ENCODE results near the gene TTC22.

The TTC22 gene

GRCh38 chr1:54835131-54835898, 34.2 kb upstream of the TTC22 start:
- intact Hi-C loops (cut with DNase I) = no loop called here
- DNase-seq = no peak

DNA sequence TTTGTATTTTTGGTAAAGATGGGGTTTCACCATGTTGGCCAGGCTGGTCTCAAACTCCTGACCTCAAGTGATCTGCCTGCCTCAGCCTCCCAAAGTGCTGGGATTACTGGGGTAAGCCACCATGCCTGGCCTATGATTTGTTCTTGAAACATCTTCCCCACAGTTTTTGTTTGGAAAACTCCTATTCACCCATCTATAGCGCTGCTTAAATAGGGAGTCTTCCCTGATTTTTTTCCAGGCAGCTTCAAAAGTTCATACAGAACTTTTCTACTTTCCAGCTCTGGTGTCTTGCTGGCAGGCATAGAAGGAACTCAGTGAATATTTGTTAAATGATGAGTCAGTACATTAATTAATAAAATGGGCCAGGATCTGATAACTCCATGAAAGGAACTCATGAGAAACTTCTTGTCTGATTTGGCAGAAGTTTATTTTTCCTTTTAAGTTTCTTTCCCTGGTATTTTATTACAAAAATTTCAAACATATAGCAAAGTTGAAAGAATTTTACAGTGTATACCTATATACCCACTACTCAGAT, 33.0 kb upstream of the TTC22 start:
- intact Hi-C loops (cut with DNase I) = no loop called here
- DNase-seq = no peak

GRCh38 chr1:54833121-54833520, 32.0 kb upstream of the TTC22 start:
- intact Hi-C loops (cut with DNase I) = no loop called here
- no peak for DNase-seq

GRCh38 chr1:54826226-54826816, 25.2 kb upstream of the TTC22 start:
- DNase-seq = no peak
- intact Hi-C loops (cut with DNase I) = no loop called here

GRCh38 chr1:54825696-54826095, 24.6 kb upstream of the TTC22 start:
- DNase-seq = no peak
- intact Hi-C loops (cut with DNase I) = no loop called here

DNA sequence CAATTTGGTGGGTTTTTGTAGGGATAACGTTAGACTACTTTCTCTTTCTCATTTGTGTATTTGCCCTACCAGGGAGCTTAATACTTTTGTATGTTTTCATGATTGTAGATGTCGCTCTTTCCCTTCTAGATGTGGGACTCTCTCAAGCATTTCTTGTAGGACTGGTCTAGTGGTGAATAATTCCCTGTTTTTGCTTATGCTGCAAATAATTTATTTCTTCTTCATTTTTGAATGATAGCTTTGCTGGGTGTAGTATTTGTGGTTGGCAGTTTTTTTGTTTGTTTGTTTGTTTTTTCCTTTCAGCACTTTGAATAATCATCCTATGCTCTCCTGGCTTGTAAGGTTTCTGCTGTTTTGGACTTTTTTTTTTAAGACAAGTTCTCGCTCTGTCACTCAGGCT, 22.5 kb upstream of the TTC22 start:
- intact Hi-C loops (cut with DNase I) = no loop called here
- DNase-seq = no peak

DNA sequence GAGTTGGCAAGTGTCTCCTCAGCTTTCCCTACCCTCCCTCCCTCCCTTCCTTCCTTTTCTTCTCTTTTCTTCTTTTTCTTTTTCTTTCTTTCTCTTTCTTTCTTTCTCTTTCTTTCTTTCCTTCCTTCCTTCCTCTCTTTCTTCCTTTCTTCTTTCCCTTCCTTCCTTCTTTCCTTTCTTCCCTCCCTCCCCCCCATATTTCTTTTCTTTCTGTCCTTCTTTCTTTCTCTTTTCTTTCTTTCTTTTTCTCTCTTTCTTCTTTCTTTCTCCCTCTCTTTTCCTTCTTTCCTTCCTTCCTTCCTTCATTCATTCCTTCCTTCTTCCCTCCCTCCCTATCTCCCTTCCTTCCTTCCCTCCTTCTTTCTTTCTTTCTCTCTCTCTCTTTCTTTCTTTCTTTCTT, 18.6 kb upstream of the TTC22 start:
- intact Hi-C loops (cut with DNase I) = loop anchor here (10.0 kb wide), 1 partner anchor 745 kb away; no protein-coding TSS in a partner anchor
- DNase-seq = no peak

GRCh38 chr1:54819195-54819536, 18.0 kb upstream of the TTC22 start:
- intact Hi-C loops (cut with DNase I) = loop anchor here (10.0 kb wide), 1 partner anchor 744 kb away; no protein-coding TSS in a partner anchor
- DNase-seq = no peak

DNA sequence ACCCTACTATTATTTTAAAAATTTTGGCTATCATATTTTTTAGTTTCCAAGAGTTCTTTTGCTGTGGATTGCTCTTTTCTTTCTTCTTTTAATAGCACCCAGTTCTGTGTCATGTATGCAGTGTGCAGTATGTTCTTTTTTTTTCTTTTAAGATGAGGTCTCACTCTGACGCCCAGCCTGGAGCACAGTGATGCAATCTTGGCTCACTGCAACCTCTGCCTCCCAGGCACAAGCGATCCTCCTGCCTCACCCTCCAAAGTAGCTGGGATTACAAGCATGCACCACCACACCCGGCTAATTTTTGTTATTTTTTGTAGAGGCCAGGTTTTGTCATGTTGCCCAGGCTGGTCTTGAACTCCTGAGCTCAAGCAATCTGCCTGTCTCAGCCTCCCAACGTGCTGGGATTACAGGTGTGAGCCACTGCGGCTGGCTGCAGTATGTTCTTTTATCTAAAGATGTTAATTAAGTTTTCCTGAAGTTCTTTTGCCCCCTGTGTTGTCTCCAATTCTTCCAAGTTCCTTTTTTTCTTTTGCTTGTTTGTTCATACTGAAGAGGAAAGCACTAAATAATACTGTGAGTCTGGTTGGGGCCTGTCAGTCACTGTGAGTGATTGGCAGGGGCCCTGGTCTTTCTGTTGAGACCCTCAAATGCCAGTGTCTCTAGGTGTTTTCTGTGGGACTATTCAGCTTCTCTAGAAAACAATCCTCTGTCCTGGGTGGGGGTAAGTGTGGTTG, 17.5 kb upstream of the TTC22 start:
- DNase-seq = no peak
- intact Hi-C loops (cut with DNase I) = loop anchor here (10.0 kb wide), 1 partner anchor 744 kb away; no protein-coding TSS in a partner anchor

DNA sequence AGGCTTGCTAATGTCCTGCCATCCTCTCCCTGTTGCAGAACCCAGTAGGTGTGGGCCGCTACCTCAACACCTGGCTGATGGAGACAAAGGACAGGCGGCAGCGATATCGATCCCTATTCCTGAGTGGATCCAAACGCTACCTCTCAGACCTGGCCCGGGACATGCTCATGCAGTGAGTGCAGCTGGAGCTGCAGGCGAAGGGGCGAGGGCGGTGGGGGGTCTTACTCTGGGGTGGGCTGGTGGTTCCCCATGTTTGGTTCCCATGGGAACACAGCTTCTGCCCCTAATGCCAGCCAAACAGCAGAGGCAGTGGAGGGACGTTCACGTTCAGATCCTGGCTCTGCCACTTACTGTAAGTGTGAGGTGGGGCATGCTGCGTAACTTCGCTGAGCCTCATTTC, 15.8 kb upstream of the TTC22 start:
- DNase-seq = no peak
- intact Hi-C loops (cut with DNase I) = loop anchor here (10.0 kb wide), 1 partner anchor 742 kb away; no protein-coding TSS in a partner anchor

DNA sequence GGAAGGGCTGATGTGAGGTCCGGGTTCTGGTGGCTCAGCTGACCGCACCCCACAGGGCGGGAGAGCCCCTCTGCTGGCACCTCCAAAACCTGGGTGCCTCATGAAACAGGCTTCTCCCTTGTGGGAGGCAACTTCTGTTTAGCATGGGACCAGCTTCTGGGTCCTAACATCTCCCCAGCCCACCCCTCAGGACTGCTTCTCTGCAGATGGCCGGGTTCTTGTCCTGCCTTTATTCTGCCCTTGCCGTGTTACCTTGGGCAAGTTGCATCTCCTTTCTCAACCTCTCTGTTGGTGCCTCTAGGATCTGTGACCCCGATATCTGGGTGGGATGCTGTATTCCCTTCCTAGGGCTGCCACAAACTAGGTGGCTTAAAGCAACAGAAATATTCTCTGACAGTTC, 15.0 kb upstream of the TTC22 start:
- intact Hi-C loops (cut with DNase I) = loop anchor here (10.0 kb wide), 1 partner anchor 741 kb away; no protein-coding TSS in a partner anchor
- DNase-seq = no peak

GRCh38 chr1:54815086-54815876, 14.2 kb upstream of the TTC22 start:
- intact Hi-C loops (cut with DNase I) = loop anchor here (10.0 kb wide), 1 partner anchor 740 kb away; no protein-coding TSS in a partner anchor

DNA sequence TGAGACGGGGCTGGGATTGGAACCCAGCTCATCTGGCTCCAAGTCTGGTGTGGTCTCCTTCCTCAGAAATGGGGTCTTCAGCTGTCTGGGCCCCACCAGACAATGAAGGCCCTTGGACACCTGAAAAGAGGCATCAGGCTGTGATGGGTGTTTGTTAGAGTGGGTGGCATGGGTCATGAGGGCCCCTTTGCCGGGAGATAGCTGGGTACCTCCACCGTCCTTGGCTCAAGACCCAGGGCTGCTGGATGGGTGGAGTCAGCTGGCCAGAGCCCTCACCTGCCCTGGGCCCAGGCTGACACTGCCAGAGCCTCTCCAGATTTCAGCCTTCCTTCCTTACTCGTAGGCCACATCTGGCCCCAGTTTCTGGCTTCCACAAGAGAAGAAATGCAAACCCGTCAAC, 13.4 kb upstream of the TTC22 start:
- no peak for DNase-seq
- intact Hi-C loops (cut with DNase I) = loop anchor here (10.0 kb wide), 1 partner anchor 740 kb away; no protein-coding TSS in a partner anchor

More at GRCh38 chr1:54815086-54815876, 14.2 kb upstream of the TTC22 start:
- DNase-seq = no peak

- DNase-seq = no peak
- intact Hi-C loops (cut with DNase I) = loop anchor here (10.0 kb wide), 1 partner anchor 739 kb away; no protein-coding TSS in a partner anchor
Measured at GRCh38 chr1:54814126-54814498, 13.0 kb upstream of the TTC22 start.

DNA sequence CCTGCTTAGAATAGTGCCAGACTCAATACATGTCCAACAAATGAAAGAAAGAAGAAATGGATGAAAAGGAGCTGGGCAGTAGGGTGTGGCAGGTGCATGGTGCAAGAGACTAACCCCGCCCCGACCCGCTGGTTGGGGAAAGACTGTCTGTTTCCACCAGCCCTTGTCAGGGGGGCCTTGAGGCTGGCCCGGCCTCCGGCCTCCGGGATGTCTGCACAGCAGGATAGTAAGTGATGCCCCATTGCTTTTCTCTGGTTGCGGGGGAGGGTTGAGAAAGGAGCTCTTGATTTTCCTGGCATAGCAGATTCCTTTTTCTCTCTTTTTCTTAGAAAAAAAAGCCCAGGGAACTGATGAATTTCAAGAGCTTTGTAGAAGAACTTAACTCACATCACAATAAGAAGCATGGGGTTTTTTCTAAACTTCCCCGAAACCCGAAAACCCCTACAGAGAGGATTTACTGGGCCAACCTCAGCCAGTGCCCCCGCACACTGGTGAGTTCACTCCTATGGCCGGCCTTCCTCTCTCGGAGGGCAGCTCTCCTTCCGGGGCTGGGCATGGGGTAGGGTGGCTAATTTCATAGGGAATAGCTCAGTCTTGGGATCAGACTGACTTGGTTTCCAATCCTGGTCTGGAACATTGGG, 12.5 kb upstream of the TTC22 start:
- no peak for DNase-seq
- intact Hi-C loops (cut with DNase I) = loop anchor here (10.0 kb wide), 1 partner anchor 739 kb away; no protein-coding TSS in a partner anchor

- no peak for DNase-seq
- intact Hi-C loops (cut with DNase I) = loop anchor here (10.0 kb wide), 1 partner anchor 738 kb away; no protein-coding TSS in a partner anchor
Measured at GRCh38 chr1:54812801-54813484, 11.8 kb upstream of the TTC22 start.

GRCh38 chr1:54811739-54812655, 10.9 kb upstream of the TTC22 start:
- intact Hi-C loops (cut with DNase I) = loop anchor here (2.0 to 10.0 kb wide), 2 partner anchors 139 to 737 kb away; no protein-coding TSS in a partner anchor
- DNase-seq = no peak

GRCh38 chr1:54811066-54811465, 9.9 kb upstream of the TTC22 start:
- intact Hi-C loops (cut with DNase I) = loop anchor here (2.0 to 10.0 kb wide), 2 partner anchors 138 to 736 kb away; no protein-coding TSS in a partner anchor
- no peak for DNase-seq

Measured in posterior cingulate gyrus (tissue), 11 donors.